Spinal cord (tissue), 10 donors: ENCODE measurements around the gene DCP2. TPM values are rescaled to one million over a fixed set of nuclear protein-coding genes. Genes with fewer than 3 reads are reported as not detected.

Experiments
- DNase-seq, 6 donors: peaks; one replicate each; pipeline versions ENCODE4 v3.0.0 to v3.0.0-alpha.2; 2013 to 2015; ENCODE audit warnings: low spot score in 6 of 6, low read depth in 4 of 6
- H3K27ac ChIP-seq: one replicate; pipeline ENCODE4 v1.5.1; 2013; ENCODE audit warnings: low read depth, low read length, control low read depth
- H3K27me3 ChIP-seq: one replicate; pipeline ENCODE4 v1.6.1; 2013; ENCODE audit warnings: low read length; ENCODE audit not compliant: control insufficient read depth, insufficient read depth
- H3K36me3 ChIP-seq: one replicate; pipeline ENCODE4 v1.6.1; 2013; ENCODE audit warnings: low read length; ENCODE audit not compliant: control insufficient read depth, insufficient read depth
- H3K4me1 ChIP-seq: one replicate; pipeline ENCODE4 v1.6.1; 2013; ENCODE audit warnings: low read length; ENCODE audit not compliant: control insufficient read depth, insufficient read depth
- H3K4me3 ChIP-seq: one replicate; pipeline ENCODE4 v1.5.1; 2013; ENCODE audit warnings: low read depth, low read length, control low read depth
- H3K9me3 ChIP-seq: one replicate; pipeline ENCODE4 v1.6.1; 2013; ENCODE audit warnings: low read length; ENCODE audit not compliant: control insufficient read depth, insufficient read depth
- WGBS: methylation state at CpG from one replicate; pipeline ENCODE4 v1.1.5; 2013; ENCODE audit warnings: missing lambda C conversion rate; ENCODE audit not compliant: insufficient coverage; 5-methylcytosine and 5-hydroxymethylcytosine counted together
- polyA plus RNA-seq, 2 donors: library from polyadenylated mRNA; unstranded; fragments of 120-200 nt; gene quantifications; one replicate each; pipeline ENCODE4 v1.2.1, GENCODE V29; 2013; ENCODE audit not compliant: insufficient read length in 2 of 2
- total RNA-seq, 2 donors: library from RNA; depleted of rRNA in 1 of 2; stranded (reverse); fragments of 120-200 nt in 1 of 2; fragments of >200 nt in 1 of 2; gene quantifications; one replicate each; pipeline versions ENCODE4 v1.2.3 to v1.2.4, GENCODE V29; 2013 to 2014
- donor health status: healthy.

DCP2 gene
- total and polyA plus RNA-seq, 4 donors, result 17.8 to 82.1 (median 38.2) TPM

- H3K27ac ChIP-seq, result no peak overlapping the region
- no peaks in the 10 kb centered on the region for H3K27me3 ChIP-seq
- WGBS, result 64% methylated on average over 9 of the region's 14 CpGs
- H3K9me3 ChIP-seq, result no peaks in the 10 kb centered on the region
- no peak overlapping the region for H3K4me3 ChIP-seq
- peak in 1 of 6 donors; percentile 15 for DNase-seq
- peaks cover 20% of the 10 kb centered on the region for H3K4me1 ChIP-seq
- H3K36me3 ChIP-seq, result peaks cover 6% of the 10 kb centered on the region
These were observed 62.8 kb downstream of the DCP2 start for GRCh38 chr5:113039229-113039933.

- no peaks in the 10 kb centered on the region for H3K9me3 ChIP-seq
- H3K4me1 ChIP-seq, result peaks cover 24% of the 10 kb centered on the region
- H3K4me3 ChIP-seq, result no peak overlapping the region
- peak in 2 of 6 donors; percentile 65 to 76 for DNase-seq
- H3K36me3 ChIP-seq, result peaks cover 6% of the 10 kb centered on the region
- WGBS, result 86% methylated on average over 2 of the region's 4 CpGs
- H3K27me3 ChIP-seq, result no peaks in the 10 kb centered on the region
- H3K27ac ChIP-seq, result no peak overlapping the region
These were observed 63.3 kb downstream of the DCP2 start for GRCh38 chr5:113039934-113040285.

GRCh38 chr5:113040672-113041260 lies 64.2 kb downstream of the DCP2 start:
- 37% methylated on average over 3 of the region's 6 CpGs for WGBS
- peaks cover 27% of the 10 kb centered on the region for H3K4me1 ChIP-seq
- no peaks in the 10 kb centered on the region for H3K27me3 ChIP-seq
- H3K36me3 ChIP-seq, result peaks cover 6% of the 10 kb centered on the region
- no peak overlapping the region for H3K27ac ChIP-seq
- no peaks in the 10 kb centered on the region for H3K9me3 ChIP-seq
- peak in 3 of 6 donors; percentile 36 to 91 (median 64) for DNase-seq
- H3K4me3 ChIP-seq, result no peak overlapping the region

DNA sequence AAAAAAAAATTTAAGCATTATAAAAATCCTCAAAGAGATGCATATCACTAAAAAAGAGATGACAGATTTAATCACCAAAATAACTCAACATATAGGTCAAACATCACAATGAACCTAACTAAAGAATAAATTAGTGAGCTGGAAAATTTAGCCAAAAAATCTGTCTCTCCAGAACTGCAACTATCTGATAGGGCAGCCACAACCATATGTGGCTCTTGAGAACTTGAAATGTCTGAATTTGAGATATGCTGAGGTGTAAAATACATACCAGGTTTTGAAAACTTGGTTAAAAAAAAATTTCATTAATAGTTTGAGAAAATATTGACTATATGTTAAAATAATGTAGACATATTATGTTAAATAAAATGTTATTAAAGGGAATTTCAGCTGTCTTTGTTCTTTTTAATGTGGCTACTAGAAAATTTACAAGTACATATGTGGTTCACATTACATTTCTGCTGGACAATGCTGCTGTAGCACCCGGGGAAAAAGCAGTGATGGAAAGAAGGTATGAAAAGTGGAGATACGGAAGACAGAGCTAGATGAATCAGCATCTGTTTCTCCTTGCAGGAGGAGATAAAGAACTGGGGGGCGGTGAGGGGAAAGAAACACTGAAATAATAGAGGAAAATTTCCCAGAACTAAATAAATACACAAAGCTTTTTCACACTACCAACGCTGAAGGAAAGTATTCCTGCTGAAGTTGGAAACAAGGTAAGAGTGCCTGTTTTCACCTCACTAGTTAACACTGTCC lies 66.1 kb downstream of the DCP2 start:
- no peaks in the 10 kb centered on the region for H3K27me3 ChIP-seq
- WGBS, result 92% methylated on average over 2 of the region's 4 CpGs

DNA sequence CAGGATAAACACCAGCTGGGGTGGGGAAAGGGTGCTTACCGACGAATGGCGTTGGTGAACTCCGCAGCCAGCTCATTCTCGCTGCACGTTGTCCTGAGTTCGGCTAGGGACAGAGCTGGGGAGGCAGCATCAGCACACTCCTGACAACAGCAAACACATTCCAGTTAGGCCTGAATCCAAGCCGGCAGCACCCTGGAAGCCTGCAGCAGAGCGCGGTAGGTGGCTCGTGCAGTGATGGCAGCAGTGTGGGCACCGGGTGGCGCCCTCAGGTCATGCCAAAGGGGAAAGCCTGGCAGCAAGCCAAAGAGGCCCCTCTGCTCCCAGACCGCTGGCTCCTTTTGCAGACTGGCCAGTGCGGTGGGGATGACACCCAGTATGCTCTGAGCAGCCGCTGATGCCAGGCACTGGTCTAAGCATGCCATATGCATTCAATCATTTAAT lies 66.9 kb downstream of the DCP2 start:
- WGBS, result 46% methylated on average over 16 of the region's 16 CpGs
- peak in 2 of 6 donors; percentile 45 to 61 for DNase-seq
- H3K4me3 ChIP-seq, result no peak overlapping the region

More for the DNA sequence above, 66.1 kb downstream of the DCP2 start:
- peaks cover 36% of the 10 kb centered on the region for H3K4me1 ChIP-seq
- no peak for DNase-seq
- H3K27ac ChIP-seq, result no peak overlapping the region
- H3K9me3 ChIP-seq, result no peaks in the 10 kb centered on the region
- peaks cover 3% of the 10 kb centered on the region for H3K36me3 ChIP-seq
- no peak overlapping the region for H3K4me3 ChIP-seq

DNA sequence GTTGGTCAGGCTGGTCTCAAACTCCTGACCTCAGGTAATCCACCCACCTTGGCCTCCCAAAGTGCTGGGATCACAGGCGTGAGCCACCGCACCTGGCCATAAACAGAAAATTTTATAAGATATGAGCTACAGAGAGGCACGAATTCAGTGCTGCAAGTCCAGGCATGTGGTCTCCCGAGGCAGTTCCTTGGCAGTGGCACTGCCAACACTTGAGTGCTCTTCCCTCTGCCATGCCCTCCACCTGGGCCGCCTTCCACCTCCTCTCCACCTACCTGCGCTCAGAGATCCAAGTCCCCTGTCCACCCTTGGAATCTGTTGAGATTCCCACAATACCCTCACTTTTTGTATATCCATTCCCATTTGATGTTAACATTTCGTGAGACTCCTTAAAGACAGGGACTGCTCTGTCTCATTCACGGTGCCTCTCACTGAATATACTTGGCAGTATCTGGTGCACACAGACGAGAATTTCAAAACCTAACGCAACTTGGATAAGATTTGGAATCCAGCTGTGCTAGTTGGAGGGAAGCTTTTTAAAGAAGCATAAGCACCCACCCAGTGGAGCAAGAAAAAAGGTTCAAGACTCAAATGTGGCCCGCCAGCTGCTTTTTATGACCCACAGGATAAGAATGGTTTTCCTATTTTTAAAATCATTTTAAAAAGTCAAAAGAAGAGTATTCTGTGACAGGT lies 68.3 kb downstream of the DCP2 start:
- Histone ChIP-seq H3K36me3 (peaks cover 11% of the 10 kb centered on the region), H3K4me3 (no peak overlapping the region), H3K27me3 (no peaks in the 10 kb centered on the region), H3K4me1 (peaks cover 33% of the 10 kb centered on the region), H3K9me3 (no peaks in the 10 kb centered on the region), H3K27ac (no peak overlapping the region)
- WGBS, result 96% methylated on average over 7 of the region's 11 CpGs
- no peak for DNase-seq

More for the DNA sequence above, 66.9 kb downstream of the DCP2 start:
- peaks cover 37% of the 10 kb centered on the region for H3K4me1 ChIP-seq
- no peaks in the 10 kb centered on the region for H3K27me3 ChIP-seq
- peak overlapping the region; percentile 17 for H3K27ac ChIP-seq
- peaks cover 3% of the 10 kb centered on the region for H3K36me3 ChIP-seq
- H3K9me3 ChIP-seq, result no peaks in the 10 kb centered on the region

GRCh38 chr5:113047234-113047633 lies 70.6 kb downstream of the DCP2 start:
- no peak overlapping the region for H3K4me3 ChIP-seq
- H3K9me3 ChIP-seq, result no peaks in the 10 kb centered on the region
- DNase-seq, result peak in 4 of 6 donors; percentile 56 to 93 (median 76)
- H3K36me3 ChIP-seq, result peaks cover 19% of the 10 kb centered on the region
- no peak overlapping the region for H3K27ac ChIP-seq
- no peaks in the 10 kb centered on the region for H3K27me3 ChIP-seq
- H3K4me1 ChIP-seq, result peaks cover 29% of the 10 kb centered on the region
- WGBS, result 27% methylated on average over 1 of the region's 2 CpGs

DNA sequence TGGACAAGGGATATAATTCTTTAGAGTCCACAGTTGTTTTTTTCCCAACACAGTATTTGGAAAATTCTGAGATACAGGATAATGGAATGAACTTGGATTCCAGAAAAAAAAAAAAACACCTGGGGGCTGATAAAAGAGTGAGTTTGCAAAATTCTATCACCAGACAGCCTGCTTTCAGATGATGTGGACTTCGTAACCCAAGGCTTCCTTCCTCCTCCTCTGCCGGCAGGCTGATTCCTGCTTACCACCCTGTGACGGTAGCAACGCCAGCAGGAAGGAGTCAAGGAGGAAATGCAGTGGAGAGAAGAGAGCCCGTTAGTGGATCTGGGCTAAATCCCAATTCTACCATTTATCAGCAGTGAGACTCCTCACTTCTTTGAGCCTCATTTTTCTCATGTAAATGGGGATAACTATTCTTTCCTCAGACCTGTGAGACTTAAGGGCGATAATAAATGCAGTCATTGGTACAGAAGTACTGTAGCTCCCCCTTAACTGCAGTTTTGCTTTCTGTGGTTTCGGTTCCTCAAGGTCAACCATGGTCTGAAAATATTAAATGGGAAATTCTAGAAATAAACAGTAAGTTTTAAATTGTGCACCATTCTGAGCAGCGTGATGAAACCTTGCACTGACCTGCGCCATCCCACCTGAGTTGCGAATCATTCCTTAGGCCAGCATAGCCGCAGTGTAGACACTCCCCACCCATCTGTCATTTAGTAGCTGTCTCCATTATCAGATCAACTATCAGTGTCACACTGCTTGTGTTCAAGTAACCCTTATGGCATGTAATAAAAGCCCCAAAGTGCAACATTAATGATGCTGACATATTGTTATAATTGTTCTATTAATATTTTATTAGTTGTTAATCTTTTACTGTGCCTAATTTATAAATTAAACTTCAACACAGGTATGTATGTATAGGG lies 71.4 kb downstream of the DCP2 start:
- H3K4me1 ChIP-seq, result peaks cover 29% of the 10 kb centered on the region
- WGBS, result 87% methylated on average over 4 of the region's 11 CpGs
- peak in 2 of 6 donors; percentile 41 to 44 for DNase-seq
- peaks cover 19% of the 10 kb centered on the region for H3K36me3 ChIP-seq
- H3K4me3 ChIP-seq, result no peak overlapping the region
- H3K27ac ChIP-seq, result peak overlapping the region; percentile 37
- H3K9me3 ChIP-seq, result no peaks in the 10 kb centered on the region
- H3K27me3 ChIP-seq, result no peaks in the 10 kb centered on the region
